Keratinocyte (primary cell): ENCODE measurements around the gene SYNJ2. TPM values are rescaled to one million over a fixed set of nuclear protein-coding genes. Genes with fewer than 3 reads are reported as not detected.

ENCODE experiments used
- DNase-seq: peaks from one replicate; pipeline ENCODE4 v3.0.0-alpha.2; 2011; ENCODE audit warnings: low read depth, missing footprints, low spot score
- FAIRE-seq: peaks from 2 replicates; lab custom pipeline; 2011; peaks lifted over from hg19 to GRCh38; lab: Jason Lieb, UNC
- H2AFZ ChIP-seq: 2 replicates; pipeline ENCODE4 v1.6.0; 2012; ENCODE audit warnings: low read length, control low read depth, inconsistent platforms; ENCODE audit not compliant: control insufficient read depth
- H3K27ac ChIP-seq: 2 replicates; pipeline ENCODE4 v1.5.1; 2011; ENCODE audit warnings: low read length; ENCODE audit not compliant: control insufficient read depth, insufficient read depth
- H3K27me3 ChIP-seq: 3 replicates; pipeline ENCODE4 v1.6.0; 2011; ENCODE audit warnings: low read length; ENCODE audit not compliant: control insufficient read depth, insufficient read depth; ENCODE audit errors: extremely low read depth
- H3K36me3 ChIP-seq, 2 experiments: 2 replicates in 1 of 2; 3 replicates in 1 of 2; pipeline ENCODE4 v1.5.1; 2011; ENCODE audit warnings: low read length in 2 of 2, mild to moderate bottlenecking in 1 of 2; ENCODE audit not compliant: control insufficient read depth in 2 of 2, insufficient read depth in 2 of 2; ENCODE audit errors: extremely low read depth in 1 of 2
- H3K4me1 ChIP-seq: 3 replicates; pipeline ENCODE4 v1.5.1; 2011; ENCODE audit warnings: low read length; ENCODE audit not compliant: control insufficient read depth, insufficient read depth; ENCODE audit errors: extremely low read depth
- H3K4me2 ChIP-seq: 3 replicates; pipeline ENCODE4 v1.6.0; 2011; ENCODE audit warnings: low read depth, low read length; ENCODE audit not compliant: control insufficient read depth, insufficient read depth; ENCODE audit errors: extremely low read depth
- H3K4me3 ChIP-seq, 3 experiments: fragments of 200-600 bp in 1 of 3; sonication (generic) in 1 of 3; 2 replicates in 2 of 3; 3 replicates in 1 of 3; pipeline ENCODE4 v1.5.1; 2011 to 2016; ENCODE audit warnings: low read length in 3 of 3, mild to moderate bottlenecking in 3 of 3, control low read depth in 2 of 3, inconsistent platforms in 1 of 3, low read depth in 1 of 3, mixed read lengths in 1 of 3, mixed run types in 1 of 3, moderate library complexity in 1 of 3; ENCODE audit not compliant: control insufficient read depth in 2 of 3, insufficient read depth in 2 of 3; ENCODE audit errors: extremely low read depth in 1 of 3
- H3K79me2 ChIP-seq: 2 replicates; pipeline ENCODE4 v1.6.0; 2012; ENCODE audit warnings: low read length; ENCODE audit not compliant: control insufficient read depth, insufficient read depth
- H3K9ac ChIP-seq: 3 replicates; pipeline ENCODE4 v1.6.0; 2011; ENCODE audit warnings: low read length; ENCODE audit not compliant: control insufficient read depth, insufficient read depth; ENCODE audit errors: extremely low read depth
- H3K9me1 ChIP-seq: 3 replicates; pipeline ENCODE4 v1.6.0; 2011; ENCODE audit warnings: low read length; ENCODE audit not compliant: control insufficient read depth, insufficient read depth; ENCODE audit errors: extremely low read depth
- H3K9me3 ChIP-seq: 2 replicates; pipeline ENCODE4 v1.5.1; 2012; ENCODE audit warnings: low read depth, low read length; ENCODE audit not compliant: control insufficient read depth
- H4K20me1 ChIP-seq: 3 replicates; pipeline ENCODE4 v1.6.0; 2011; ENCODE audit warnings: low read length; ENCODE audit not compliant: control insufficient read depth, insufficient read depth; ENCODE audit errors: extremely low read depth
- EZH2 ChIP-seq: IDR thresholded peaks from one replicate; pipeline ENCODE4 v1.6.1; 2012; ENCODE audit warnings: inconsistent platforms, mild to moderate bottlenecking, low read length, moderate library complexity
- dilution Hi-C: fragments of 300-500 bp; cut with MboI; formaldehyde crosslinking; loops from one replicate; pipeline ENCODE4 v1.7.0; 2020; ENCODE audit warnings: low sequenced_read_pairs; ENCODE audit not compliant: extremely low pct_ligation_motif_present
- polyA plus RNA-seq, 5 experiments: library from polyadenylated mRNA; depleted of rRNA in 3 of 5; stranded (reverse) in 3 of 5; stranded (forward) in 1 of 5; unstranded in 1 of 5; fragments of >200 nt; gene quantifications; 1 replicate in 1 of 5; 2 replicates in 3 of 5; 3 replicates in 1 of 5; pipeline versions ENCODE4 v1.2.1 to v1.2.3, GENCODE V29; 2011 to 2012; ENCODE audit warnings: missing spikeins in 2 of 5, low read depth in 1 of 5, low replicate concordance in 1 of 5
- TF ChIP-seq, protein P1 (sequence below), 3 experiments: IDR thresholded peaks in 1 of 3; conservative IDR thresholded peaks in 1 of 3; optimal IDR thresholded peaks in 1 of 3; 2 replicates in 2 of 3; 3 replicates in 1 of 3; pipeline versions ENCODE3 to v1.5.1; 2011; ENCODE audit warnings: low read length in 3 of 3, mild to moderate bottlenecking in 3 of 3, moderate library complexity in 2 of 3, control low read depth in 1 of 3, inconsistent platforms in 1 of 3; ENCODE audit not compliant: insufficient read depth in 2 of 3; ENCODE audit errors: extremely low read depth in 1 of 3

SYNJ2 gene
- polyA plus RNA-seq, 1 donor (not counting 4 experiments of a cell fraction or from before 2014, with no cell fraction given), result 8.6 TPM

DNA sequence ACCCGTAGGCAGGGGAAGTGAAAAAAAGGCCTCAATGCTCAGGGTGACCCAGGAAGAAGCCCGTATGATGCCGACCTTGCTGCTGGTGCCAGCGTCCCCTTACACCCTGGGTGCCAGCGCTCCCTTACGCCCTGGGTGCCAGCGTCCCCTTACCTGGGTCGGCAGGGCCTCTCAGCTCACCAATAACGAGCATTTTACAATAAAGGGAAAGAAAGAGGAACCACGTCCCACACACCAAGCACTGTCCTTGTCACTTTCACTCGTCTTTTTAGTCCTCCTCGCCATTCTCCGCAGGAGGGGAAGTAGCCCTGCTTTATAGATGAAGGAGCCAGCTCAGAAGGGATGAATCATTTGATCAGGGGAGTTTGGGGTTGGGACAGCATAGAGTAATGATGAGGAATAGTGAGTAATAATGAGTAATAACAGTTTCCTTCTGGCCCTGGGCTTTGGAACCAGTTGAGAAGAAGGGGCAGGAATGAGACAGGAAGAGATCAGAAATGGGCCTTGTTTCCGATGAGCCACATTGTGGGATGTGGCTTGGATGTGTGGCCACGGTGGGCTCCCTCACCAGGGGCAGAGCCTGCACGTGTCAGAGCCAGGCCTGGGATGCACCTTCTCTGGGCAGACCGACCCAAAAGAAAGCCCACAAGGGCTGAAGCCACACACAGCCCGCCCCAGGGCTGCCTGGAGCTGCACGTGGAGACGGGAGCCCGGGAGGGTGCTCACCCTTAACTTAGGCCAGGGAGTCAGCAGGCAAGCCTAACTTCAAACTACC, 75.7 kb downstream of the SYNJ2 start:
- peak overlapping the region; percentile 52 for H3K9ac ChIP-seq
- FAIRE-seq (peak; percentile 93), DNase-seq (peak; percentile 90)
- no peaks in the 10 kb centered on the region for H3K79me2 ChIP-seq
- no peaks in the 10 kb centered on the region for H4K20me1 ChIP-seq
- H3K4me2 ChIP-seq, result peak overlapping the region; percentile 67
- dilution Hi-C loops, result no loop called here
- no peaks in the 10 kb centered on the region for H3K27me3 ChIP-seq
- H3K9me3 ChIP-seq, result no peaks in the 10 kb centered on the region
- no peak overlapping the region for H3K4me3 ChIP-seq
- H3K9me1 ChIP-seq, result no peaks in the 10 kb centered on the region
- H3K36me3 ChIP-seq, result peaks cover 0 to 9% of the 10 kb centered on the region in 2 experiments
- no peak overlapping the region for H2AFZ ChIP-seq
- H3K27ac ChIP-seq, result peak overlapping the region; percentile 88
- peaks cover 36% of the 10 kb centered on the region for H3K4me1 ChIP-seq
- TF ChIP-seq EZH2, result no peak
- TF ChIP-seq, protein P1, sequence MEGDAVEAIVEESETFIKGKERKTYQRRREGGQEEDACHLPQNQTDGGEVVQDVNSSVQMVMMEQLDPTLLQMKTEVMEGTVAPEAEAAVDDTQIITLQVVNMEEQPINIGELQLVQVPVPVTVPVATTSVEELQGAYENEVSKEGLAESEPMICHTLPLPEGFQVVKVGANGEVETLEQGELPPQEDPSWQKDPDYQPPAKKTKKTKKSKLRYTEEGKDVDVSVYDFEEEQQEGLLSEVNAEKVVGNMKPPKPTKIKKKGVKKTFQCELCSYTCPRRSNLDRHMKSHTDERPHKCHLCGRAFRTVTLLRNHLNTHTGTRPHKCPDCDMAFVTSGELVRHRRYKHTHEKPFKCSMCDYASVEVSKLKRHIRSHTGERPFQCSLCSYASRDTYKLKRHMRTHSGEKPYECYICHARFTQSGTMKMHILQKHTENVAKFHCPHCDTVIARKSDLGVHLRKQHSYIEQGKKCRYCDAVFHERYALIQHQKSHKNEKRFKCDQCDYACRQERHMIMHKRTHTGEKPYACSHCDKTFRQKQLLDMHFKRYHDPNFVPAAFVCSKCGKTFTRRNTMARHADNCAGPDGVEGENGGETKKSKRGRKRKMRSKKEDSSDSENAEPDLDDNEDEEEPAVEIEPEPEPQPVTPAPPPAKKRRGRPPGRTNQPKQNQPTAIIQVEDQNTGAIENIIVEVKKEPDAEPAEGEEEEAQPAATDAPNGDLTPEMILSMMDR (optimal IDR thresholded peaks at IDR 0.05 in 1 of 3, IDR thresholded peaks at IDR 0.05 in 1 of 3, conservative IDR thresholded peaks at IDR 0.05 in 1 of 3; ENCODE audit: extremely low read depth in 1 of 3, insufficient read depth in 2 of 3, low read length in 3 of 3), result no peak

DNA sequence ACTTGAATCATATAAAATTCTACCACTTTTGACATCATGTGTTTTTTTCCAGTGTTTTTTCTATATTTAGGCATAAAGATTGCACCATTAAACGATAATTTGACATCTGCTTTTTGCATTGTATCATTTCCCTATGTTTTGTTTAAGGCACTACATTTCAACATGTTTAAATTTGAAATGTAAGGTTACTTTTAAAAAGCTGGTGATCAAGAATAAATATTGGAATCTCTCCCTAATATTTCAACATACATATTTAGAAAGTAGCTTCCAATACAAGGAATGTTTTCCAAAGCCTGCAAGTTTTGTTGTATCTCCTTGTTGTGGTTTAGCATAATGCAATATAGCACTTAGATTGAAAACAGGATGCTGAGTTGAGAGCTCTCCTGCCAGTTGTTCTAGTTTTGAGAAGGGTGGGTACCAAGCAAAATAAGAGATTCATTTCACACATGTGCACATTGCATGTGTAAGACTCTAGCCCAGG, 76.5 kb downstream of the SYNJ2 start:
- no peaks in the 10 kb centered on the region for H3K79me2 ChIP-seq
- H3K4me1 ChIP-seq, result peaks cover 36% of the 10 kb centered on the region
- no peaks in the 10 kb centered on the region for H3K9me1 ChIP-seq
- no peak for TF ChIP-seq EZH2
- TF ChIP-seq, protein P1 (optimal IDR thresholded peaks at IDR 0.05 in 1 of 3, IDR thresholded peaks at IDR 0.05 in 1 of 3, conservative IDR thresholded peaks at IDR 0.05 in 1 of 3; ENCODE audit: extremely low read depth in 1 of 3, insufficient read depth in 2 of 3, low read length in 3 of 3), result no peak
- H2AFZ ChIP-seq, result no peak overlapping the region
- H3K4me2 ChIP-seq, result no peak overlapping the region
- peak overlapping the region; percentile 88 for H3K27ac ChIP-seq
- FAIRE-seq (peak; percentile 20), DNase-seq (no peak)
- dilution Hi-C loops, result no loop called here
- H4K20me1 ChIP-seq, result no peaks in the 10 kb centered on the region
- no peak overlapping the region for H3K4me3 ChIP-seq
- H3K9me3 ChIP-seq, result no peaks in the 10 kb centered on the region
- peaks cover 0 to 9% of the 10 kb centered on the region in 2 experiments for H3K36me3 ChIP-seq
- H3K27me3 ChIP-seq, result no peaks in the 10 kb centered on the region
- H3K9ac ChIP-seq, result no peak overlapping the region
